Heart right ventricle (tissue), 16 donors: ENCODE results near the gene FBXO11. TPM values are rescaled to one million over a fixed set of nuclear protein-coding genes. Genes with fewer than 3 reads are reported as not detected.
"Not testable (repeated sequence)": the region's sequence is repeated elsewhere in the genome, so short reads cannot be mapped to it uniquely, and the experiment has no call there.

Experiments used
- ATAC-seq, 8 donors: fragments of 200-7000 bp; cut with Tn5 transposase; one replicate each; pipeline ENCODE4 v1.9.1; 2020; ENCODE audit warnings: mild to moderate bottlenecking in 8 of 8, moderate library complexity in 8 of 8, moderate number of reproducible peaks in 1 of 8
- DNase-seq, 2 donors: peaks; one replicate each; pipeline ENCODE4 v3.0.0-alpha.2; 2020
- H3K27ac ChIP-seq, 10 donors: fragments of 200-600 bp; sonication (generic) in 2 of 10; one replicate each; pipeline versions ENCODE4 v1.5.0 to v1.8.0; 2020 to 2022; ENCODE audit warnings: mild to moderate bottlenecking in 3 of 10
- H3K27me3 ChIP-seq, 7 donors: fragments of 200-600 bp; one replicate each; pipeline ENCODE4 v1.8.0; 2021 to 2022; ENCODE audit warnings: mild to moderate bottlenecking in 2 of 7
- H3K36me3 ChIP-seq, 9 donors: fragments of 200-600 bp; sonication (generic) in 1 of 9; one replicate each; pipeline versions ENCODE4 v1.5.0 to v1.8.0; 2020 to 2022; ENCODE audit warnings: mild to moderate bottlenecking in 2 of 9
- H3K4me1 ChIP-seq, 9 donors: fragments of 200-600 bp; sonication (generic) in 1 of 9; one replicate each; pipeline versions ENCODE4 v1.5.0 to v1.8.0; 2020 to 2022; ENCODE audit warnings: mild to moderate bottlenecking in 4 of 9
- H3K4me3 ChIP-seq, 10 donors: fragments of 200-600 bp; sonication (generic) in 2 of 10; one replicate each; pipeline versions ENCODE4 v1.5.0 to v1.8.0; 2020 to 2022; ENCODE audit warnings: mild to moderate bottlenecking in 7 of 10, moderate library complexity in 2 of 10
- H3K9me3 ChIP-seq, 11 donors: fragments of 200-600 bp in 10 of 11; sonication (generic) in 2 of 11; one replicate each; pipeline versions ENCODE4 v1.5.0 to v1.8.0; 2013 to 2022; ENCODE audit warnings: mild to moderate bottlenecking in 2 of 11, control low read depth in 1 of 11, moderate library complexity in 1 of 11
- CTCF ChIP-seq, 9 donors: fragments of 200-600 bp; sonication (generic) in 2 of 9; IDR thresholded peaks; one replicate each; pipeline versions ENCODE4 v1.5.0 to v1.8.0; 2021 to 2022; ENCODE audit warnings: antibody characterized with exemption in 9 of 9, mild to moderate bottlenecking in 5 of 9, moderate library complexity in 1 of 9
- WGBS, 2 donors: extraction: QIAGEN DNeasy Blood & Tissue Kit; methylation state at CpG; one replicate each; pipeline ENCODE4 v1.1.7; 2013; ENCODE audit warnings: inconsistent platforms in 1 of 2; 5-methylcytosine and 5-hydroxymethylcytosine counted together
- intact Hi-C, 10 donors: fragments of 100-400 bp; cut with DNase I; formaldehyde crosslinking; loops; one replicate each; pipeline versions ENCODE4 v1.11.1 to v1.14.2; 2022
- polyA plus RNA-seq, 2 donors: library from polyadenylated mRNA; stranded (reverse); fragments of 200-250 nt; gene quantifications; one replicate each; pipeline ENCODE4 v1.2.3, GENCODE V29; 2013
- total RNA-seq, 10 donors: library from RNA; stranded (reverse); fragmentation: NEBNext Ultra II Directional in 3 of 10; extraction: Animal tissue kit (Norgen Biotek cat#: 25700) in 3 of 10; gene quantifications; one replicate each; pipeline versions ENCODE4 v1.2.1 to v1.2.4, GENCODE V29; 2021 to 2023
- donor health status: Arrhythmogenic right ventricular cardiomyopathy.
- donor health status: ischemic (EF 13 %, LVEDD 7.1; RV severe dilation, severe dysfunction).
- donor health status: healthy with polysubstance abuse.
- donor health status: DM: no; HTN: yes; CAD: no.
- donor health status: DM: no; HTN: no; CAD: no.
- donor health status: ischemic (EF 25% LVEDD 6.9; RV normal size, moderate dysfunction).
- donor health status: ischemic (EF 25% LVEDD 5.7; RV mildly dilated, moderate dysfunction).
- donor health status: healthy.
- donor health status: DM: yes; HTN: yes; CAD: no.
- donor health status: Ischemic cardiomyopathy.
- donor health status: ischemic (EF 35%, LVEDD 5.7; RV mildly dilated, moderate dysfunction).
- donor health status: nonischemic (EF 11% LVEDD 7.7; RV severe dilation, severe dysfunction).
- donor health status: DM: yes; HTN: yes; CAD: no.
- donor health status: PGD.
- donor health status: ischemic (EF 29% LVEDD 5.4; RV normal size, mild dysfunction).
- donor health status: nonischemic (EF 23%, LVEDD 6.1; RV moderate dilation, normal function).

The FBXO11 gene
- total and polyA plus RNA-seq, 12 donors, result 15.7 to 48.2 (median 36.9) TPM

- TF ChIP-seq CTCF (IDR thresholded peaks at IDR 0.05), result no peak
- Histone ChIP-seq H3K36me3 (peaks cover 0 to 3% (median 0%) of the 10 kb centered on the region in 9 donors), H3K27me3 (no peaks in the 10 kb centered on the region), H3K9me3 (no peaks in the 10 kb centered on the region), H3K4me1 (peaks cover 4 to 79% (median 68%) of the 10 kb centered on the region in 9 donors), H3K4me3 (no peak overlapping the region), H3K27ac (no peak overlapping the region)
- no peak for ATAC-seq
- 81 to 86% methylated on average over 10 of the region's 10 CpGs for WGBS, 2 donors
- intact Hi-C loops, result loop anchor here in 6 of 10 donors (5.0 to 10.0 kb wide), 9 partner anchors 34 to 534 kb away; partner anchors contain the start of gene MSH6 (in 2 of the 6)
- no peak for DNase-seq
Measured at GRCh38 chr2:47900857-47901256, 5.4 kb downstream of the FBXO11 start.

GRCh38 chr2:47899915-47900816, 6.1 kb downstream of the FBXO11 start:
- no peaks in the 10 kb centered on the region for H3K9me3 ChIP-seq
- no peak for TF ChIP-seq CTCF (IDR thresholded peaks at IDR 0.05)
- intact Hi-C loops, result loop anchor here in 6 of 10 donors (5.0 to 10.0 kb wide), 9 partner anchors 33 to 535 kb away; partner anchors contain the start of gene MSH6 (in 2 of the 6)
- H3K4me1 ChIP-seq, result peaks cover 4 to 85% (median 75%) of the 10 kb centered on the region in 9 donors
- peak overlapping the region in 7 of 10 donors; percentile 28 to 54 (median 33) for H3K27ac ChIP-seq
- no peak overlapping the region for H3K4me3 ChIP-seq
- no peaks in the 10 kb centered on the region for H3K27me3 ChIP-seq
- peaks cover 0 to 3% (median 0%) of the 10 kb centered on the region in 9 donors for H3K36me3 ChIP-seq
- ATAC-seq, result peak in 3 of 8 donors; percentile 5 to 54 (median 43)
- 76 to 78% methylated on average over 23 of the region's 25 CpGs for WGBS, 2 donors
- DNase-seq, result no peak

GRCh38 chr2:47897883-47898731, 8.2 kb downstream of the FBXO11 start:
- no peaks in the 10 kb centered on the region for H3K27me3 ChIP-seq
- 50 to 58% methylated on average over 4 of the region's 4 CpGs for WGBS, 2 donors
- intact Hi-C loops, result no loop called here
- no peak overlapping the region for H3K4me3 ChIP-seq
- H3K36me3 ChIP-seq, result peaks cover 0 to 3% (median 0%) of the 10 kb centered on the region in 9 donors
- DNase-seq (no peak), ATAC-seq (no peak)
- H3K9me3 ChIP-seq, result no peaks in the 10 kb centered on the region
- H3K4me1 ChIP-seq, result peaks cover 4 to 96% (median 84%) of the 10 kb centered on the region in 9 donors
- peak overlapping the region in 1 of 10 donors; percentile 50 for H3K27ac ChIP-seq
- TF ChIP-seq CTCF (IDR thresholded peaks at IDR 0.05), result no peak

GRCh38 chr2:47897191-47897882, 9.0 kb downstream of the FBXO11 start:
- H3K4me3 ChIP-seq, ATAC-seq, H3K36me3 ChIP-seq, H3K27me3 ChIP-seq, DNase-seq, H3K9me3 ChIP-seq, intact Hi-C loops: not testable (repeated sequence)
- WGBS, 2 donors, result 90 to 96% methylated on average over 5 of the region's 5 CpGs
- peaks cover 4 to 96% (median 78%) of the 10 kb centered on the region in 9 donors for H3K4me1 ChIP-seq
- H3K27ac ChIP-seq, result peak overlapping the region in 1 of 10 donors; percentile 50
